HG03045 (cell line): ENCODE measurements around the gene SPTBN4.

ENCODE experiments used
- ATAC-seq: cut with Tn5 transposase; IDR thresholded peaks from one replicate; pipeline ENCODE4 v1.9.1; 2021; ENCODE audit warnings: mild to moderate bottlenecking, moderate library complexity; ENCODE audit not compliant: unreplicated experiment

Gene SPTBN4

GRCh38 chr19:40600570-40601133, 133.9 kb downstream of the SPTBN4 start:
- no peak for ATAC-seq

GRCh38 chr19:40601134-40601974, 134.6 kb downstream of the SPTBN4 start, which contains the start of gene LTBP4:
TSS of gene LTBP4 (plus strand) at chr19:40601369. CDS start at chr19:40601388, 19 bp downstream.
- ATAC-seq, result no peak

- ATAC-seq, result no peak
Observed at GRCh38 chr19:40603071-40603388, 136.2 kb downstream of the SPTBN4 start.

DNA sequence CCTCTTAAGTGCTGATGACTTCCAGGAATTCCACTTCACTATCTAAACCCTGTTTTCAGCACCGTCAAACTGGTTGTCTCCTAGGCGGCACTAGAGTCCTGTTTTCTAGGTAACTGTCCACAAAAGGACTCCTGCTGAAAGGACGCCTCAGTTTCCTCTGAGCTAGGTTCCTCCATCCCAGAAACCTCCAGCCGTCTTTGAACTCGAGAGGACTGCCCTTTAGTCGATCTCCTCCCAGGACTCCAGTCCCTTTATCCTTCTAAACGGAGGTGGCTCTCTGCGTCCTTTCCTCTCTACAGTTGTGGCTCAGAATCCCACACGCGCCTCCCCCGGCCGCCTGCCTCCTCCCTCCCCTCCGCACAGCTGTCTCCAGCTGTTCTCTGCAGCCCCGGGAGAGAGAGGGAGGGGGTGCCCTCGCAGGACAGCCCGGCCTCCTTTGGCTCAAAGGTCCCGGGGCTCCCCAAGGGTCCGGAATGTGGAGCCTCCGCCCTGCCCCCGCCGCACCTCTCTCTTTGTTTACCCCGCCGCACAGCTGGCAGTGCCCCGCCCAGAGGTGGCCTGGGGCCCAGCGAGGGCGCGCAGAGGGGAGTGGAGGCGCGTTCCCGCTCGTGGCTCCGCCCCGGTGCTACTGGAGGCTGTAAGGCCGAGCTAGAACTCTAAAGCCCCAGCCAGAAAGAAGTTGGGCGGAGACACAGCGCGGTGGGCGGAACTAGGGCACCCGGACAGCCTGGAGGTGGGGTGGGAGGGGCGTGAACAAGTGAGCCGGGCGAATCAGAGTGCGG, 136.8 kb downstream of the SPTBN4 start:
- ATAC-seq, result peak; percentile 68

- no peak for ATAC-seq
Observed at GRCh38 chr19:40604171-40604646, 137.4 kb downstream of the SPTBN4 start.

- ATAC-seq, result no peak
Observed at GRCh38 chr19:40604647-40605215, 137.9 kb downstream of the SPTBN4 start.

GRCh38 chr19:40605216-40605971, 138.6 kb downstream of the SPTBN4 start:
- peak; percentile 28 for ATAC-seq

DNA sequence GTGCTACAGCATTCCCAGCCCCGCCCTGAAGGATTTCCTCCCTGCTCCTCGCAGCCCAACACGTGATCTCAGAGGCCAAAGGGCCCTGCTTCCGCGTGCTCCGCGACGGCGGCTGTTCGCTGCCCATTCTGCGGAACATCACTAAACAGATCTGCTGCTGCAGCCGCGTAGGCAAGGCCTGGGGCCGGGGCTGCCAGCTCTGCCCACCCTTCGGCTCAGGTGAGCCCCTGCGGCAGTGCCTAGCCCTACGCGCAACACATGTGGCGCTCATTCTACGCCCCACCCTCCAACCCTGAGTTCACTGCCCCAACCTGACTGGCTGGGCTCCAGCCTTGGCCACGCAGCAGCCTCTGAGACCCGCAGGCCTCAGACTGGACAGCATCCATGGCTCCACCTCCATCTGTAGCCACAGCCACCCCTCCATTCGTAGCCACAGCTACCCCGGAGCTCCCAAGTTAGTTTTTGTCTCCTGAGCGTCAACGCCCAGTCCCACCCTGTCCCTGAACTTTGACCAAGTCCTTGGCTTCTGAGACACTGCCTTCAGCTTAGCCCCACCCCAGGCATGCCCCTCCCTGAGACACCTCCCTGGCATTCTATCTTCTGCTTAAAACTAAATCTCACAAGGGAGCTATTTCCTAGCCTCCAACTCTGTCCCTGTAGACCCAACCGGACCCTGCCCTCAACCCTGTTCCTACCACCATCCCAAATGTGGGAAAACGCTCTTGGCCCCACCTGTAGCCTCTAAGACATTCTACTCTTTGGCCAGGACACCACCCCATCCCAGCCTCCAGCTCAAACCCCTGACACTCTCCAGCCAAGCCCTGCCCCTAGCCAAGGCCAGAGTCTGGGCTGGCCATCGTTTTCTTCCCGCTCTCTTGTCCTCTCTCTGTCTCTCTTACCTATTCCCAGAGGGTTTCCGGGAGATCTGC, 140.8 kb downstream of the SPTBN4 start:
- no peak for ATAC-seq

DNA sequence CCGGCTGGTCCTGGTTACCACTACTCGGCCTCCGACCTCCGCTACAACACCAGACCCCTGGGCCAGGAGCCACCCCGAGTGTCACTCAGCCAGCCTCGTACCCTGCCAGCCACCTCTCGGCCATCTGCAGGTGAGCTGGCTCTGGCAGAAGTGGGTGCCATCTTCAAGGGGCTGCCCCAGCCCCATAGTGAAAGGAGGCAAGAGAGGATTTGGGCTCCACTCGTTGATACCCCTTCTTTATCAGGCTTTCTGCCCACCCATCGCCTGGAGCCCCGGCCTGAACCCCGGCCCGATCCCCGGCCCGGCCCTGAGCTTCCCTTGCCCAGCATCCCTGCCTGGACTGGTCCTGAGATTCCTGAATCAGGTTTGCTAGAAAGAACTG, 141.4 kb downstream of the SPTBN4 start:
- no peak for ATAC-seq

GRCh38 chr19:40608957-40609356, 142.2 kb downstream of the SPTBN4 start:
- no peak for ATAC-seq

- ATAC-seq, result peak; percentile 44
Observed at GRCh38 chr19:40609561-40610395, 143.0 kb downstream of the SPTBN4 start.

DNA sequence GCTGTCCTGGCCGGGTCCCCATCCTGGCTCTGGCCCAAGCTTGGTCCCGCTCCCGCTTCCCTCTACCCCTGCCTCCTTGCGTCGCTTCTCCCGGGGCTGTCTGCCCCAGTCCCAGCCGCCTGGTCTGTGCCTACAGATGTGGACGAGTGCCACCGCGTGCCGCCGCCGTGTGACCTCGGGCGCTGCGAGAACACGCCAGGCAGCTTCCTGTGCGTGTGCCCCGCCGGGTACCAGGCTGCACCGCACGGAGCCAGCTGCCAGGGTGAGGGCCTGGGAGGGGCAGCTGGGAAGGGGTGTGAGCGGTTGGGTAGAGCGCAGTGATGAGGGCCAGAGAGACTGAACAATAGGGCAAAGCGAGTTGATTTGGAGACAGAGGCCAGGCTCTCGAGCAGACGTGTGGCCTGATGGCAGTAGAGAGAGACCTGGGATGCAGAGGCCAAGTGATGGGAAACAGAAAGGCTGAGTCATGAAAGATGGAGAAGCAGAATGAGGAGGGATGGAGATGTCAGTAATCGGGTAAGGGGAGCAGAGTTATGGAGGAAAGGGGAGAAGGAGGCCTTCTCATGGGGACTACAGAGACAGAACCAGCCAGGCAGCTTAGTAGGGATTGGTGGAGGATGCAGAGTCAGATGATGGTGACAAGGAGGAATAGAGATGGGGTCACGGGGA, 143.7 kb downstream of the SPTBN4 start:
- ATAC-seq, result no peak

- ATAC-seq, result no peak
Observed at GRCh38 chr19:40611096-40611495, 144.3 kb downstream of the SPTBN4 start.

DNA sequence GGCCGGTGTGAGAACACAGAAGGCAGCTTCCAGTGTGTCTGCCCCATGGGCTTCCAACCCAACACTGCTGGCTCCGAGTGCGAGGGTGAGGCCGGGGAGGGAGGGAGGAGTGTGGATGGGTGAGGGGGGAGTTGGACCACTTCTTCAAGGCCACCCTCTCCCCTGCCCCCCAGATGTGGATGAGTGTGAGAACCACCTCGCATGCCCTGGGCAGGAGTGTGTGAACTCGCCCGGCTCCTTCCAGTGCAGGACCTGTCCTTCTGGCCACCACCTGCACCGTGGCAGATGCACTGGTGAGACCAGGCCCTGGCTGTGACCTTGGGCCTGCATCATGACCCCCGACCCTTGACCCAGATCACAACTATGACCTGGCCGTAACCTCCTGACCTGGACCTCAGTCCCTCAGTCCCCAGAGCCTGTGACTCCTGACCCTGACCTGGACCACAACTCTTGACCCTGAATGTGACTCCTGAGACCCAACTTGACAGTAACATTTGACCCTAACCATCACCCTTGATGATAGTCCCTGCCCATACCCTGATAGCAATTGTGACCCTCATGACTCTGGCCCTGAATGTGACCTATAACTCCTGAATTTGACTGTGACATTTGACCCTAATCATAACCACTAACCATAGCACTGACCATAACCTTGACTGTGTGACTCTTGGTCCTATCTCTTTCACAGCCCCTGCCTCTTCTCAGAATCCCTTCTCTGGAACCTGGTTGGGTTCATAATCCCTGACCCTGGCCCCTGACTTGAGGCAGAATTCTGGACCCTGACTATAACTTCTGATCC, 145.3 kb downstream of the SPTBN4 start:
- ATAC-seq, result no peak

- no peak for ATAC-seq
Observed at GRCh38 chr19:40612831-40613689, 146.3 kb downstream of the SPTBN4 start.
